ENCODE data around the gene CDC37.

DNA sequence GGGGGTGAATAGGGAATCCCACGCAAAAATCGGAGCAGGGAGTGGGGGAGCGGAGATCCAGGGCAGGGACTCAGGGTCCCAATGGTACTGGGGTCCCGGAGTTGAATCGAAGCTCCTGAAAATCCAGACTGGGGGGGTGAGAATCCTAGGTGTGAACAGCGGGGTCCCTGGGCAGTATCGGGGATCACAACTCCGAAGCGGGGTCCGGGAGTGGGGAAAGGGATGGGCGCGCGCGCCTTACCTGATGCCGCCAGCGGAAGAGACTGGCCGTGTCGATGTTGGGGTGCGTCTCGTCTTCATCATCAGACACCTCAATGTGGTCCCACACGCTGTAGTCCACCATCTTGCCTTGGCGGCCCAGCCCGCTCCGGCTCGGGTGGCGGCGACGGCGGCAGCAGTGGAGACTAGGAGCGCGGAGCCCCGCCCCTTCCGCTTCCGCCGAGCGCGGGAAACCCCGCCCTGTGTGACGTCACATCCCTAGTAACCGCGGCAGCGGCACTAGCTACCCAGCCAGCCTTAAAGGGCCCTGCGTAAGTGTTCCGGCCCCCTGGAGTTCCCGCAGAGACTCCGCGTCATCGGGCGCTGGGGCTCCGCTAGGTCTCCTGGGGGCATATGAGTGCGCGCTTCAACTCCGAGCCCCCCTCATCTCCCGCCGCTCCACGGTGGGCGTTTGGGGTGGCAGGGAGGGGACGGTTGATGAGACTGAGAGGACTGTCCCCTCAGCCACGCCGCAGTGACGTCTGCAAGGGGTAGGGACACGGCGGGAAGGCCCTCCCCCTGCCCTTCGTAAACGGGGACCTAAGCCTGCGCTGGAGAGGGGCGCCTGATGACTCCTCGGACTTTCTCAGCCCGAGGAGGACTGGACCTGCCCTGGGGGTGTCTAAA lies at the start of gene CDC37:
- TF ChIP-seq EZH2phosphoT487 (IDR thresholded peaks at IDR 0.05): no peak
- no peak for TF ChIP-seq CTCF (IDR thresholded peaks at IDR 0.05)

Measured in neural progenitor cell (in vitro differentiated cells).